HG03575 (cell line): ENCODE measurements around the gene ALG9.

Source experiments
- ATAC-seq: cut with Tn5 transposase; IDR thresholded peaks from one replicate; pipeline ENCODE4 v1.9.1; 2021; ENCODE audit not compliant: unreplicated experiment, insufficient number of reproducible peaks, low FRiP score; ENCODE audit errors: extremely low read depth

Gene ALG9

GRCh38 chr11:111840143-111840542, 31.2 kb downstream of the ALG9 start:
- no peak for ATAC-seq

- no peak for ATAC-seq
Measured at GRCh38 chr11:111838054-111838453, 33.3 kb downstream of the ALG9 start.

DNA sequence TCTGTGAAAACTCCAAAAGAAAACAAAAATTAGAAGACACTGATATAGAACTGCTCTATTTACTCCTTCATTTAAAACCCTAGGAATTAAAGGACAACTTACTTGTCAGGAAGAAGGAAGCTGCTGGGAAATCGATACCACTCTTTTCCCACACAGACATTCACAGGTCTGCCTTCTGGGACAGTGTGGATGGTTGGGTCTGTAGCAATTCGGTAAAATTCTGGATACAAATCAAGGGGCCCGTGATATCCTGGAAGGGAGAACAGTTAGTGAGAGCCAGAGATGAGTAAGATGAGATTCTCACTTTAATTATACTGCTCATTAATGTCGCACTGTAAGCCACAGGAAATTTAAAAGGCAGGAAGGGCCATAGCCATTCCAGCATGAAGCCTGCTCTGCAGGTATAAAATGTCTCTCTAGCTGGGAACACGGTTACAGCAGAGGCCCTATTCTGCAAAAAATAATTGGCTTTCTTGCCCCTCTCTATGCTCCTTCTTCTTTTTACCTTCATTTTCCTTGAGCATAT, 34.0 kb downstream of the ALG9 start:
- ATAC-seq, result no peak

GRCh38 chr11:111836721-111837120, 34.7 kb downstream of the ALG9 start:
- no peak for ATAC-seq

GRCh38 chr11:111836162-111836561, 35.2 kb downstream of the ALG9 start:
- no peak for ATAC-seq

GRCh38 chr11:111835665-111836064, 35.7 kb downstream of the ALG9 start:
- ATAC-seq, result no peak

- no peak for ATAC-seq
Measured at GRCh38 chr11:111834432-111835163, 36.8 kb downstream of the ALG9 start.

- ATAC-seq, result no peak
Measured at GRCh38 chr11:111833524-111833923, 37.9 kb downstream of the ALG9 start.

GRCh38 chr11:111829185-111829968, 42.0 kb downstream of the ALG9 start:
- ATAC-seq, result no peak

DNA sequence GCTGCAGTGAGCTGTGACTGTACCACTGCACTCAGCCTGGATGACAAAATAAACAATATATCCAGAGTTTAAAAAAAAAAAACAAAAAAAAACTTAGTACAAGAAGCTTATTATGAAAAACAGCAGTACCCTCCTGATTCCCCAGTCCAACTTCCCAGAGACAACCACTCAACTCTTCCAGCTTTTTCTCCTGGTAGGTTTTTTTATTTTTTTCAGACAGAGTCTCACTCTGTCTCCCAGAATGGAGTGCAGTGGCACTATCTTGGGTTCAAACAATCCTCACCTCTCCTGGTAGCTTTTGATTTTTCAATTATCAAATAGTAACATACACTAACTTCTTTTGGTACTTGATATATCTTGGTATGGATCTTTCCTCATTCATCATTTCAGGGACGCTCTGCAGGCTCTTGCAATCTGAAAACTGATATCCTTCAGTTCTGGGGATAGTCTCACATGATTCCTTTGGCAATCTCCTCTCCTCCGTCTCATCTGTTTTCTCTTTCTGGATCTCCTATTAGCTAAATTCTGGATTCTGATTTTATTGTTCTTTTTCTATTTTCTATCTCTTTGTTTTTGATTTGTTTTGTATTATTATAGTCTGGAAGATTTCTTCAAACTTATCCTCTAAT, 44.9 kb downstream of the ALG9 start:
- no peak for ATAC-seq

- ATAC-seq, result no peak
Measured at GRCh38 chr11:111823629-111824028, 47.8 kb downstream of the ALG9 start.

DNA sequence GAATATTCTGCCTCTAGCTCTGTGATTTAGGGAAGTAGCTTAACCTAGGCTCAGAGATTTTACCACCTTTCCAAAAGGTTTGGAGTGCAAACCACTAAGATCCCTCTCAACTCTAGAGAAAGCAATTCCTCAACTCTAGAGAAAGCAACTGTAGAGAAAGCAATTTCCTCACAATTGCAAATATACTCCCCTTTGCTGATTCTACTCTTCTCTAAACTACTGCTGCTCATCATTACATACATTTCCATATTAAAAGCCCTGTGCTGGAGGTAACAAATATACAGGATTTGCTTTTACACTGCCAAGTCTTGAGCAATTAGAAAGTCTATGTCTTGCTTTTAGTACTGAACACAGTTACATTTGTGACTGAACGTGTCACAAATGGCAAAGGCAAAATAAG, 48.2 kb downstream of the ALG9 start:
- no peak for ATAC-seq

DNA sequence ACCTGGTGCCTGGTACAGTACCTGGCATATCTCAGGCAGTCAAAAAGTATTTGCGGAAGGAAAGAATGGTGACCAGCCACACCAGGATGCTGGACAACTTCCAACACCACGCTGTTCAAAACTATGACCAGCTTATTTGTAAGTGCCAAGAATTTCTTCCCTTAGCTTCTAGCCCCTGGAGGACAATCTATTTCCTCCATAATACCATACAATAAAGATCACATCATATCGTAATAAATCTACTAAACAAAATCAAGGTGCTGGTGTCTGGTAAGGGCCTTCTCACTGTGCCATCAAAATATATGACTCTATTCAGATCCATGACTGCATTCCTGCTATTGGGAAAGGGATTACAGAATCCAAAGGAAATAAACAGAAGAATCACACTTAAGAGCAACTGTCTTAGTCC, 51.5 kb downstream of the ALG9 start:
- no peak for ATAC-seq

GRCh38 chr11:111819161-111819828, 52.1 kb downstream of the ALG9 start:
- no peak for ATAC-seq

DNA sequence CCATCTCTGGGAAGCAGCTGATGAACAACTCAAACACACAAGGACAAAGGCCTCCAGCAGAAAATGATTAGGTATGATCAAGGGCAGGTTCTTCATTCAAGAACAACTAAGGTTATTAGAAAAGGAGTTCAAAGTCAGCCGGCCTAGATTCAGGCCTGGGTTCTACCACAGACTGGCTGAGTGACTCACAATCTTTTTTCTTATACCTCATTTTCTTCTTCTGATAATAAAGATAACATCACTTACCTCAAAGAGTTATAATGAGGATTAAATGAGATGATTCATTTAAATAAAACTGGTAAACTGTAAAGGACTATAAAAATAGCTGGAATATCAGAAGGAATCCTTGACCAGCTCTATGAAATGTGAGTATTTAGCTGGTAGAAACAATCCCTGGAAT, 55.9 kb downstream of the ALG9 start:
- no peak for ATAC-seq

DNA sequence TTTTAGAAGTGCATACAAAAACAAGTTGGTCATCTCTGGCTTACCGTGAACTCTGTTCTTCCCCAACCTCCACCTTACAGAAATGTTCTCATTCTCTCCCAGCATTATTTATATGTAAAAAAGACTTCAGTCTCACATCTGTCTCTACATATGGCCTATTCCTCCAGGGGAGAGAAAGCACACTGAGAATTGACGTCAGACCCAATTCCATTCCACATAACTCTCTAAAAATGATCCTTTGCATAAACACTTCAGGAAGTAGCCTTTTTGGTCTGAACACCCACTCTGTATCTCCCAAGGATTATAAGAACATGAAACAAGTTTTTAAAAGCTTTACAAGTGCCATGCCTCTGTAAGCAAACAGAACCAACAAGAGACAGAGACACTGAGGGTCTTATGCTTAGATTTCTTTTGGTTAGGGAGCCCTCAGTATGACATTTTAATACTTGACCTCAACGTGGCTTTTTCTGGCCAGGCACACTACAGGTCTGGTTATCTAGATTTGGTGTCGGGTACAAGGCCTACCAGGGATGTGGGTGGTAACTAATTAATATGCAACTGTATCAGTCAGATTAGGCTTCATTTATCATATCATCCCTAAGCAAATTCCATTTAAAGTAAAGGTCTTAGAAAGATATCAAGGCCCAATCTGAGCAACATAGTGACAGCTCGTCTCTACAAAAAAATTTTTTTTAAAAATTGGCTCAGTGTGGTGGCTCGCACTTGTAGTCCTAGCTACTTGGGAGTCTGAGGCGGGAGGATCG, 56.6 kb downstream of the ALG9 start:
- no peak for ATAC-seq

GRCh38 chr11:111814106-111814505, 57.3 kb downstream of the ALG9 start:
- no peak for ATAC-seq

DNA sequence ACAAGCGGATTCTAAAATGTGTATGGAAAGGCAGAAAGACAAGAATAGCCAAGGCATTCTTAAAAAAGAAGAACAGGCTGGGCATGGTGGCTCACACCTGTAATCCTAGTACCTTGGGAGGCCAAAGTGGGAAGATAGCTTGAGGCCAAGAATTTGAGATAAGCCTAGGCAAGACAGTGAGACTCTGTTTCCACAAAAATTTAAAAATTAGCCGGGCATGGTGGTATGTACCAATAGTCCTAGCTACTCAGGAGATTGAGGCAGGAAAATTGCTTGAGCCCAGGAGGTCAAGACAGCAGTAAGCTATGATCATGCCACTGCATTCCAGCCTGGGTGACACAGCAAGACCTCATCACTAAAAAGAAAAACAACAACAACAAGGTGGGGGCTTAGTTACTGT, 59.2 kb downstream of the ALG9 start:
- ATAC-seq, result no peak

DNA sequence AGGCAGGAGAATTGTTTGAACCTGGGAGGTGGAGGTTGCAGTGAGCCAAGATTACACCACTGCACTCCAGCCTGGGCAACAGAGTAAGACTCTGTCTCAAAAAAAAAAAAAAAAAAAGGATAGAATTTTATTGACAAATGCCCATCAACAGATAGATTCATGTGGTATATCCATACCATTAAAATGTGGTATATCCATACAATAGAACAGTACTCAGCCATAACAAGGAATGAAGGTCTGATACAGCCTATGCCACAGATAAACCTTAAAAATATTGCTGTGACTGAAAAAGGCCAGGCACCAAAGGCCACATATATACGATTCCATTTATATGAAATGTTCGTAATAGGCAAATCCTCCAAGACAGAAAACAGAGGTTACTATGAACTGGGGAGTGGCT, 59.9 kb downstream of the ALG9 start:
- ATAC-seq, result no peak
